ENCODE measurements around the gene XCR1.

Gene XCR1

GRCh38 chr3:45992133-45992729 is 35.1 kb downstream of the XCR1 start:
- no peak for TF ChIP-seq CTCF (conservative IDR thresholded peaks at IDR 0.05)
- no peak for TF ChIP-seq ZFX (IDR thresholded peaks at IDR 0.05)
- no peak overlapping the region for H3K27ac ChIP-seq

GRCh38 chr3:45991341-45991740 is 35.9 kb downstream of the XCR1 start:
- no peak overlapping the region for H3K27ac ChIP-seq
- TF ChIP-seq ZFX (IDR thresholded peaks at IDR 0.05) (no peak), CTCF (conservative IDR thresholded peaks at IDR 0.05) (no peak)

GRCh38 chr3:45990181-45990580 is 37.1 kb downstream of the XCR1 start:
- no peak for TF ChIP-seq ZFX (IDR thresholded peaks at IDR 0.05)
- TF ChIP-seq CTCF (conservative IDR thresholded peaks at IDR 0.05), result no peak
- H3K27ac ChIP-seq, result no peak overlapping the region

GRCh38 chr3:45988804-45989203 is 38.5 kb downstream of the XCR1 start:
- H3K27ac ChIP-seq, result no peak overlapping the region

GRCh38 chr3:45988362-45988761 is 38.9 kb downstream of the XCR1 start:
- H3K27ac ChIP-seq, result peak overlapping the region; percentile 98
- no peak for TF ChIP-seq ZFX (IDR thresholded peaks at IDR 0.05)
- no peak for TF ChIP-seq CTCF (conservative IDR thresholded peaks at IDR 0.05)

More at GRCh38 chr3:45988804-45989203, 38.5 kb downstream of the XCR1 start:
- TF ChIP-seq CTCF (conservative IDR thresholded peaks at IDR 0.05), result no peak
- no peak for TF ChIP-seq ZFX (IDR thresholded peaks at IDR 0.05)

- peak overlapping the region; percentile 98 for H3K27ac ChIP-seq
- TF ChIP-seq ZFX (IDR thresholded peaks at IDR 0.05) (no peak), CTCF (conservative IDR thresholded peaks at IDR 0.05) (no peak)
These were observed 39.7 kb downstream of the XCR1 start for GRCh38 chr3:45987368-45988291.

- H3K27ac ChIP-seq, result peak overlapping the region; percentile 98
- TF ChIP-seq CTCF (conservative IDR thresholded peaks at IDR 0.05) (no peak), ZFX (IDR thresholded peaks at IDR 0.05) (peak; percentile 22; the same call in 1 of the 2 replicates)
These were observed 40.8 kb downstream of the XCR1 start for GRCh38 chr3:45986303-45986982.

All from C4-2B (cell line).